ENCODE data around the gene RAD1. TPM values are rescaled to one million over a fixed set of nuclear protein-coding genes. Genes with fewer than 3 reads are reported as not detected.

The RAD1 gene
- total RNA-seq, 1 experiment from 2014 or later = 24.8 TPM

GRCh38 chr5:34894716-34895115 is 20.6 kb downstream of the RAD1 start:
- Histone ChIP-seq H4K20me1 (ENCODE audit: insufficient read depth) (no peaks in the 10 kb centered on the region), H3K9me2 (ENCODE audit: insufficient read depth) (no peaks in the 10 kb centered on the region), H2AFZ (ENCODE audit: low read depth, low read length, poor library complexity, severe bottlenecking) (no peak overlapping the region), H3K9ac (ENCODE audit: low read length) (no peak overlapping the region), H3K4me3 (replicated peaks in 1 of 2; ENCODE audit: low read depth in 1 of 2, low read length in 2 of 2) (no peak overlapping the region), H3K9me3 (ENCODE audit: control insufficient read depth in 1 of 2, insufficient read depth in 1 of 2, low read depth in 1 of 2, low read length in 2 of 2) (no peaks in the 10 kb centered on the region), H3K27ac (ENCODE audit: low read depth, low read length) (no peak overlapping the region), H3K27me3 (ENCODE audit: insufficient read depth, low read length) (no peaks in the 10 kb centered on the region), H3K4me2 (ENCODE audit: low read length) (no peak overlapping the region), H3K36me3 (ENCODE audit: control insufficient read depth in 1 of 2, insufficient read depth in 2 of 2, low read length in 2 of 2) (no peaks in the 10 kb centered on the region), H3K79me2 (ENCODE audit: insufficient read depth, low read length) (no peaks in the 10 kb centered on the region), H3K4me1 (ENCODE audit: control insufficient read depth in 1 of 2, insufficient read depth in 2 of 2, low read length in 2 of 2) (no peaks in the 10 kb centered on the region)
- RAD21 ChIA-PET (ENCODE audit: low non-redundant PET in 1 of 2, low total read pairs in 2 of 2, uncharacterized antibody in 2 of 2, unreplicated experiment in 2 of 2) = no interaction called here
- POLR2A ChIA-PET = no interaction called here
- CTCF ChIA-PET = interaction anchor here (1.0 kb wide), 1 partner anchor 409 kb away, joined by 3 read pairs; no protein-coding TSS in a partner anchor
- DNase-seq (ENCODE audit: low read depth, low spot score) = no peak
- intact Hi-C loops (cut with micrococcal nuclease) = loop anchor here (10.0 kb wide), 1 partner anchor 240 kb away; the partner anchor contains the start of gene RAI14
- BruUV-seq (replicated peaks) = no TSS peak
- TF ChIP-seq TCF7L2 (IDR thresholded peaks at IDR 0.05; ENCODE audit: borderline replicate concordance, extremely low read depth, insufficient read depth, insufficient read length) (no peak), CBX3 (IDR thresholded peaks at IDR 0.05; ENCODE audit: low read depth) (no peak), RAD21 (IDR thresholded peaks at IDR 0.05; ENCODE audit: low read depth) (no peak)
- no peak for ATAC-seq

GRCh38 chr5:34892414-34892813 is 22.9 kb downstream of the RAD1 start:
- BruUV-seq (replicated peaks) = no TSS peak
- no peak overlapping the region for H3K27ac ChIP-seq (ENCODE audit: low read depth, low read length)
- ChIA-PET CTCF (no interaction called here), RAD21 (ENCODE audit: low non-redundant PET in 1 of 2, low total read pairs in 2 of 2, uncharacterized antibody in 2 of 2, unreplicated experiment in 2 of 2) (no interaction called here), POLR2A (interaction anchor here (1.3 kb wide), 1 partner anchor 23 kb away, joined by 4 read pairs; the partner anchor contains the start of genes BRIX1 and RAD1)
- H3K4me3 ChIP-seq (replicated peaks in 1 of 2; ENCODE audit: low read depth in 1 of 2, low read length in 2 of 2) = no peak overlapping the region
- H3K27me3 ChIP-seq (ENCODE audit: insufficient read depth, low read length) = no peaks in the 10 kb centered on the region
- H3K4me1 ChIP-seq (ENCODE audit: control insufficient read depth in 1 of 2, insufficient read depth in 2 of 2, low read length in 2 of 2) = no peaks in the 10 kb centered on the region
- no peak overlapping the region for H2AFZ ChIP-seq (ENCODE audit: low read depth, low read length, poor library complexity, severe bottlenecking)
- no peaks in the 10 kb centered on the region for H3K9me3 ChIP-seq (ENCODE audit: control insufficient read depth in 1 of 2, insufficient read depth in 1 of 2, low read depth in 1 of 2, low read length in 2 of 2)
- H3K9ac ChIP-seq (ENCODE audit: low read length) = no peak overlapping the region
- intact Hi-C loops (cut with micrococcal nuclease) = loop anchor here (10.0 kb wide), 1 partner anchor 238 kb away; the partner anchor contains the start of gene RAI14
- H3K79me2 ChIP-seq (ENCODE audit: insufficient read depth, low read length) = no peaks in the 10 kb centered on the region
- H3K4me2 ChIP-seq (ENCODE audit: low read length) = no peak overlapping the region
- no peaks in the 10 kb centered on the region for H3K9me2 ChIP-seq (ENCODE audit: insufficient read depth)
- no peaks in the 10 kb centered on the region for H4K20me1 ChIP-seq (ENCODE audit: insufficient read depth)
- H3K36me3 ChIP-seq (ENCODE audit: control insufficient read depth in 1 of 2, insufficient read depth in 2 of 2, low read length in 2 of 2) = no peaks in the 10 kb centered on the region
- ATAC-seq (no peak), DNase-seq (ENCODE audit: low read depth, low spot score) (no peak)
- TF ChIP-seq ELF1 (IDR thresholded peaks at IDR 0.05; ENCODE audit: borderline replicate concordance, low read depth) (no peak), POLR2AphosphoS5 (IDR thresholded peaks at IDR 0.05; ENCODE audit: low read depth, low read length) (no peak), YY1 (IDR thresholded peaks at IDR 0.05; ENCODE audit: extremely low read depth, insufficient replicate concordance, low read depth, low read length) (no peak), RAD21 (IDR thresholded peaks at IDR 0.05; ENCODE audit: low read depth) (no peak), EGR1 (IDR thresholded peaks at IDR 0.05; ENCODE audit: low read depth) (no peak), SP1 (IDR thresholded peaks at IDR 0.05; ENCODE audit: low read depth) (no peak), ZFX (IDR thresholded peaks at IDR 0.05) (no peak), POLR2A (IDR thresholded peaks at IDR 0.05; ENCODE audit: borderline replicate concordance, extremely low read depth, insufficient read depth, insufficient read length) (no peak), TCF7L2 (IDR thresholded peaks at IDR 0.05; ENCODE audit: borderline replicate concordance, extremely low read depth, insufficient read depth, insufficient read length) (no peak), EZH2phosphoT487 (IDR thresholded peaks at IDR 0.05; ENCODE audit: borderline replicate concordance) (no peak), EZH2 (IDR thresholded peaks at IDR 0.05) (no peak), ZNF274 (IDR thresholded peaks at IDR 0.05; ENCODE audit: low read depth, low read length) (no peak), CEBPB (IDR thresholded peaks at IDR 0.05; ENCODE audit: low read depth) (no peak)
- TF ChIP-seq, protein P1, sequence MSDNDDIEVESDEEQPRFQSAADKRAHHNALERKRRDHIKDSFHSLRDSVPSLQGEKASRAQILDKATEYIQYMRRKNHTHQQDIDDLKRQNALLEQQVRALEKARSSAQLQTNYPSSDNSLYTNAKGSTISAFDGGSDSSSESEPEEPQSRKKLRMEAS (IDR thresholded peaks at IDR 0.05) = no peak
- TF ChIP-seq, protein P2, sequence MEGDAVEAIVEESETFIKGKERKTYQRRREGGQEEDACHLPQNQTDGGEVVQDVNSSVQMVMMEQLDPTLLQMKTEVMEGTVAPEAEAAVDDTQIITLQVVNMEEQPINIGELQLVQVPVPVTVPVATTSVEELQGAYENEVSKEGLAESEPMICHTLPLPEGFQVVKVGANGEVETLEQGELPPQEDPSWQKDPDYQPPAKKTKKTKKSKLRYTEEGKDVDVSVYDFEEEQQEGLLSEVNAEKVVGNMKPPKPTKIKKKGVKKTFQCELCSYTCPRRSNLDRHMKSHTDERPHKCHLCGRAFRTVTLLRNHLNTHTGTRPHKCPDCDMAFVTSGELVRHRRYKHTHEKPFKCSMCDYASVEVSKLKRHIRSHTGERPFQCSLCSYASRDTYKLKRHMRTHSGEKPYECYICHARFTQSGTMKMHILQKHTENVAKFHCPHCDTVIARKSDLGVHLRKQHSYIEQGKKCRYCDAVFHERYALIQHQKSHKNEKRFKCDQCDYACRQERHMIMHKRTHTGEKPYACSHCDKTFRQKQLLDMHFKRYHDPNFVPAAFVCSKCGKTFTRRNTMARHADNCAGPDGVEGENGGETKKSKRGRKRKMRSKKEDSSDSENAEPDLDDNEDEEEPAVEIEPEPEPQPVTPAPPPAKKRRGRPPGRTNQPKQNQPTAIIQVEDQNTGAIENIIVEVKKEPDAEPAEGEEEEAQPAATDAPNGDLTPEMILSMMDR (IDR thresholded peaks at IDR 0.05 in 2 of 3, conservative IDR thresholded peaks at IDR 0.05 in 1 of 3; ENCODE audit: borderline replicate concordance in 1 of 3, insufficient read depth in 1 of 3, low read depth in 2 of 3, low read length in 2 of 3) = no peak
- TF ChIP-seq, protein P3, sequence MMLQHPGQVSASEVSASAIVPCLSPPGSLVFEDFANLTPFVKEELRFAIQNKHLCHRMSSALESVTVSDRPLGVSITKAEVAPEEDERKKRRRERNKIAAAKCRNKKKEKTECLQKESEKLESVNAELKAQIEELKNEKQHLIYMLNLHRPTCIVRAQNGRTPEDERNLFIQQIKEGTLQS (IDR thresholded peaks at IDR 0.05) = no peak

Data from HCT116 (cell line).